Hematopoietic multipotent progenitor cell treated with erythropoietin and hydrocortisone succinate and interleukin-3 and kit ligand, for 4 days (in vitro differentiated cells): ENCODE measurements around the gene OR12D1.
"Not testable (repeated sequence)": the region's sequence is repeated elsewhere in the genome, so short reads cannot be mapped to it uniquely, and the experiment has no call there.

Experiments used
- DNase-seq: peaks from one replicate; pipeline ENCODE4 v3.0.0-alpha.2; 2015

The OR12D1 gene

DNA sequence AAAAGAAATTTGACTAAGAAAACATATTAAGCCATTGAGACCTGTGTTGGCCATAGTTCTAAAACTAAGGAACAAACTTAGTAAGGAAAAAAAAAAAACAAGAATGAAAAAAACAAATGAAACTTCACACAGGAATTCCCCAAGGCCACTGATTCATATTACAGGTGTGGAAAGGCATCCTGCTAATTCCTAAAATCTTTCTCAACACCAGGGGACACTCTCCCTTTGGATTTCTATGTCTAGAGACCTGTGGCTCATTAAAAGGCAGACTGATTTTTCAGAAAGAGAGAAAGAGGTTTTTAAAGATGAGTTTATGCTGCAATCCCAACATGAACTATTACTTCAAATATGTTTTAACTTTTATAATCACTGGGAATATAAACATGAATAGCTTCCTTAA, at the start of gene OR12D1:
Gene OR12D1, plus strand, starts transcription at position 341 of the 400 bp plus-strand sequence.
- no peak for DNase-seq

DNA sequence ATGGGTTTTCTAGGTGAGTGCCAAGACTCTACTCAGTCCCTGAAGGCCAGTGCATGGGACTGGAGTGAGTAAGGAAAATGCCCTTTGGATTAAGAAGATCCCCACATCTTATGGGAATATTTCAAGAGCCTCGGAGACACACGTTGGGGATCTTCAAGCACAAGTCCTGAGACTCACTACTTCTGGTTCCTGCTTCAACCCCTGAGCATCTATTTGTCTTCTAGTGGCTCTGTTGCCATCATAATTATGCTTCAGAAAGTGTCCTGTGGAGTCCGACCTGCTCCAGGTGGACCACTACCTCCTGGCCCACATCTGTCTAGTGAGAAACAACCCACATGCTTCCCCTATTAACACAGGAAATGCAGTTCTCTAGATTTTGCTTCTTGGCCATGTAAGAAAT, 46.0 kb upstream of the OR12D1 start, which contains the start of gene OR5V1:
Gene OR5V1, minus strand, starts transcription at position 101 of the 400 bp plus-strand sequence. CDS start 12,670 bp downstream, outside the sequence.
- DNase-seq: no peak

DNA sequence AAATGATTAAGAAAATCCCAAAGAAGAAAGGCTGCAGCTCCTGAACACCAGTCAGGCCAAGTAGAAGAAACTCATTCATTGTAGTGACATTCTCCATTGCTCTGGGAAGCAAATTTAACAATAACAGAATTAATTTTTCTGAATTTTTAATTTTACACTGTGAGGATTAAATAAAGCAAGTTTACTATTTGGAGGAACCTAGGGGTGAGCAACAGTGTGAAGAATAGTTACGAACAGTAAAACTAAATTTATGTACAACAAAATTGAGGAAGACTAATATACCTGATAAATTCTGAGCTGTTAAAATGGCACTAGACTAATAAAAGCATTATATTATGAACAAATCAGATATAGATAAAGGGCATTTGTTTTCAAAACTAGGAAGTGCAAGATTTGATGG, 39.5 kb upstream of the OR12D1 start, which contains the start of gene OR12D3:
Gene OR12D3, minus strand, starts transcription at position 101 of the 400 bp plus-strand sequence. Its CDS starts 4 bp downstream, at position 97.
- no peak for DNase-seq

DNA sequence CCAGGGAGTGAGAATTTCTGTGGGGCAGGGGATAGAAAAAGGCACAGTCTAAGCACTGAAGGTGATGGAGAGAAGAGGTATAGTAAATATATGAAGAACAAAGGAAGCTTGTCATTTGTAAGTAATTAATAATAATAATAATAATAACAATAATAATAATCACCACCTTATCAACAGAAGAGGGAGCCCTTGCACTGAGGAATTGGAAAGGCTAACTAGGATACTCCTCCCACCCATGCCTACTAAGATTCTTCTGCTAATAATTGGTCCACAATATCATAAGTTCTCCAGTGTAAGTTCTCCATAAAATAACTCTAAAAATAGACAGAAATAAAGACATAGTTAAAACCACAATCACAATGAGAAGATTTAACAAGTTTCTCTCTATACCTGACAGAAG, 38.7 kb upstream of the OR12D1 start:
- peak; percentile 63 for DNase-seq

DNA sequence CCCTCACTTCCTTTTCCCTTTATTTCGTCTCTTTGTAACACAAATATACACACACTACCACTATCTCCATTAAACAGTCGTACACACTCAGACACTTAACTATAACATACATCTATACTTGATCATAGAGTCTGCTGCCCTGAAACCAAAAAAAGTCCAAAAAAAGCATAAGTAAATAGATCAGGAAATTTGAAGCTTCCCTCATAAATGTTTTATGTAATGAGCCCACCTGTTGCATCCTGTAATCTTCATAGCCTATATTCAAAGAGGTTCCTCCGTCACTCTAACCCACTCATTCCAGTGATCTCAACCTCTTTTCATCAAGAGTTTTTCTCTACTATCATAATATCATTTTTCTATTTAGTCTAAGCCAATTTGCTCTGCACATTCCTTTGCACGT, 26.2 kb upstream of the OR12D1 start:
- no peak for DNase-seq

DNA sequence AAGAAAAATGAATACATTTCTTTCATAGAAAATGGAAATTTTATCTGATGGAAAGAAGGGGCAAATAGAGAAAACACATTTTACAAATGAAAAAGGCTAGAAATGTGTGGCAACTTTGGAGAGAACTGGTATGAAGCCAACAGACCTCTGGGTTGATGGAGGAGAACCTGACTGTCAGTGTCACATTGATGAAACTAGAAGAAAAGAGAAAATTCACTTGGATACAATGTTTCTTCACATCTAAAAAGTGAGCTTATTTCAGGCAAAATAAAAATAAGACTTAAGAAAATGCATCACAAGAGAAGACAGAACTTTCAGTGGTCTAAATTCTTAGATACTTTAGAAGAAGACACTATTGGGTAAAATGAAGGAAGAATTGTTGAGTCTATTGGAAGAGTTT, 19.4 kb upstream of the OR12D1 start, which contains the start of gene OR12D2:
Gene OR12D2, plus strand, starts transcription at position 301 of the 400 bp plus-strand sequence. CDS start 1,069 bp downstream, outside the sequence.
- no peak for DNase-seq

DNA sequence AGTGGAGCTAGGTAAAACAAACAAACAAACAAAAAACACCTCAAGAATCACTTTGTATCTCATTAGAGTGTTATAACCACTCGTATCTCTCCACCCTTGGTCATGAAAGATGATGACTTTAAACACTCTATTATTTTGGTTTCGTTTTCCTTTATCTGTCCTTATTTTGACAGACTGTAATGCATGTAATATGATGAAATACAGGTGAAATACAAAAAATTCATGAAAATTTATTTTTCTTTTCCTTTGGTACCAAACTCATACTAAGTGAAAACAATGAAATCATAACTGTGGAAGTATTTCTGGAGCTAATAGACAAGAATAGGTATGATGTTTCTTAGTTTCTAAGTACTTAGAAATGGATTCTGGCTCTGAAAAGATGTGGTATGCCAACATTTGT, 15.2 kb upstream of the OR12D1 start:
- DNase-seq: no peak

DNA sequence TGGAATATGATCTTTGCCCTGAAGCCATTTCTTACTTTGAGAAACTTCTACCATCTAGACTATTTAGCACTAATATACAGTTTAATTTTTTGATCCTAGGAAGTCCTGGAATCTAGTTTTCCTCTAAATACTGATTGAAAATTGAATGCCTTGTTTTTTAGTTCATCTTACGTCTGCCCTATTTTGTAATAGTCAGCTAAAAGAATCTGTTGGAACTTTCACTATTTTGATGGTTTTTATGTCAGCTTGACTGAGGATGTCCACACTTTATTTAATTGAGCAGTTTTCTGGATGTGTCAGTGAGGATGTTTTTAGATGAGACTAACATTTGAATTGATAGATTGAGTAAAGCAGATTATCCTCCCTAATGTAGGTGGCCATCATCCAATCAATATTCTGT, 10.9 kb upstream of the OR12D1 start:
- DNase-seq: no peak

DNA sequence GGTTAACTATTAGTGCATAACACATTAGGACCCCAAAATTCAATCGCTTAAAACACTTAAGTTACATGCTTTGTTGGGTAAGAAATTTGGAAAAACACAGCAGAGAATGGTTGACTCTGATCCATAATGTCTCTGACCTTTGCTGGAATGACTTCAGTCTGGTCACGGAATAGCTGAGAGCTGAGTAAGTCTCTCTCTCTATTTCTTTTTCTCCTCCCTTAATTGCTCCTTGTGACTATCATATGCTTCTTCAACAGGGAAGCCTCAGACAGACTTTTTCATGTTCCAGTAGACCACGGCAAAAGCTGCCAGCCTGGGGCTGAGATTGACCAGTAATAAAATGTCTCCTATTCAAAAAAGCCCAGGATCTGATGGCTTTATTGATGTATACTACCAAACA, 4.8 kb downstream of the OR12D1 start:
- no peak for DNase-seq

DNA sequence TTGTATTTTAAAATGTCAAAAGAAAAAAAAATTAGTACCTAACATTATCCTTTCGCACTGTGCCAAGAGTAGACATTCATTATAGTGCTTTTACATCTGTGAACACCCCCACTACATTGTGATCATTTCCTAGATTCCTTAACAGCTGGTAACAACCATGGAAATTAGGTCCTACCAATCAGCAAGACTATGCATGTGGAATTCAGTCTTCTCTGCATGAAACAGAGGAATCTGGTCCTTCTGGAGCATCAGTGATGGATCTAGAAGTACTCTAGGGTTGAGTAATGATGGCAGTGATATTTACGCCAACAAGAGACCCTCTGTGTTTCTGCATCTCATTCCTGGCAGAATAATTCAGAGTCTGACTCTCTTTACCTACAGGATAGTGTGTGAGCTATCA, 9.4 kb downstream of the OR12D1 start:
- no peak for DNase-seq

DNA sequence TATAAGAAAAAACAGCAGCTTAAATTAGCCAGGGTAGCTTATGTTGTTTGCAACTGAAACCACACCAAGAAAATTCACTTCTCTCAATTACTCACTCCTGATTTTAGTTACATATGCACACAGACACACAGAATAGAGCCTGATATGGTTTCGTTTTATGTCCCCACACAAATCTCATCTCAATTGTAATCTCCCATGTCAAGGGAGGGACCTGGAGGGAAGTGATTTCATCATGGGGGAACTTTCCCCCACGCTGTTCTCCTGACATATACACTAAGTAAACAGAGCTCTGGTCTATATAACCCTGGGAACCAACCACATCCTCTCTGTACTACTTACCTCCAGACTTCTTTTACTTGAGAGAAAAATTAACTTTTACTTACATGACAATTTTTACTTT, 9.8 kb downstream of the OR12D1 start:
- no peak for DNase-seq

DNA sequence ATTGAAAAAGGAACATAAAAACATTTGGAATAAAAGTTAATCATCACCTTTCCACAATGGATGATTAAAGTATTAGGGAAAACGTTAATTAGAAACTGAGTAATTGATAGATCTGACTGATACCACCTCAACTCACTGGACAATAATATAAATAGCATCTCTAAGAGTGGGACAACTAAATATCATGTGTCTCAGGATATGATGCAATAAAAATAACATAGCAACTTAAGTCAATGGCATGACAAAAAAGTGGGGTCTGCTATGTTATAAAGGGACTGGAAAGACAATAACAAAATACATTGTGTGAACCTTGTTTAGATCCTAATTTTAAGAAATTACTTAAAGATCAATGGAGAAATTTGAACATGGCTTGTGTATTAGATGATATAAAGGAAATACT, 10.3 kb downstream of the OR12D1 start:
- no peak for DNase-seq

DNA sequence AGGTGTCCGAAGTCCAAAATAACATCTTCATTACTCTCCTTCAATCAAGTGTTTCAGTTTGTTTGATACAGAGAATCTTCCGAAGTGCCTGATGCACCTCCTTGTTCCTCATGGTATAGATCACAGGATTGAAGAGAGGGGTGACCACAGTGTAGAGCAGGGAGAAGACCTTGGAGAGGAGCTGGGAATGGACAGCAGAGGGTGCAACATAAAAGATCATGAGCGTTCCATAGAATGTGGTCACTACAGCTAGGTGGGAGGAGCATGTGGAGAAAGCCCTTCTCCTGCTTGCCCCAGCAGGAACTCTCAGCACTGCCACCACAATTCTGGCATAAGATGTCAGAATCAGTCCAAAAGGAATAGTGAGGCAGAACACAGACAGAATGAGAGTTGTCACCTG, 11.9 kb downstream of the OR12D1 start:
- DNase-seq: no peak

DNA sequence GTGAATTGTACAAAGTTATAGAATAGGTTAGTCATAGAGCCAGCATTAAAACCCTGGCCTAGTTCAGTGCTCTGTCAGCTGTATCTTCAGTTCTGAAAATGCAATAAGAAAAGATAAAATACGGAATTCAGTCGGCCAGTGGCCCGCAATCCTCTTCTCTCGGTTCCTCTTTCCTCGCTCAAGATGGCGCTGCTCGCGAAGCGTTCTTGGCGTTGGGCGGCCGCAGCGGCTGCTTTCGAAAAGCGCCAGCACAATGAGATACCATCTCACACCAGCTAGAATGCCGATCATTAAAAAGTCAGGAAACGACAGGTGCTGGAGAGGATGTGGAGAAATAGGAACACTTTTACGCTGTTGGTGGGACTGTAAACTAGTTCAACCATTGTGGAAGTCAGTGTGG, 22.0 kb downstream of the OR12D1 start:
- peak; percentile 53 for DNase-seq

DNA sequence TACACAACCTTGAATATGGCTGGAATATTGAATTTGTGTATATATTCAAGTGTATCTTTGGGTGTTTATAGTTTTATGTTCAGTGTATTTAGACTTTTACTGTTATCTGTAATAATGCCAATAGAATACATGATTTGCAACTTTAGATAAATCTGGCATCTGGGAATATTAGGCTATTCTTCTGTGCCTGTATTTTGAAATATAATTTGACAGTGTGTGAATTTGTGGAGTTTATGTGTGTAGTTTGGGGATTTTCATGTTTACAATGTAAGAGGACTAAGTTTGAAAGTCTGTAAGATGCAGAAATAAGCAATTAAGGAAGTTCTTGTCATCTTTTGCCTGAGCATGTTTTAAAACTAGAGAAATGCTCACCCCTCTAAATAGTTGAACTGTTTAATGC, 24.3 kb downstream of the OR12D1 start, which contains the start of gene OR10C1:
Gene OR10C1, plus strand, starts transcription at position 301 of the 400 bp plus-strand sequence. CDS start 710 bp downstream, outside the sequence.
- DNase-seq: no peak

DNA sequence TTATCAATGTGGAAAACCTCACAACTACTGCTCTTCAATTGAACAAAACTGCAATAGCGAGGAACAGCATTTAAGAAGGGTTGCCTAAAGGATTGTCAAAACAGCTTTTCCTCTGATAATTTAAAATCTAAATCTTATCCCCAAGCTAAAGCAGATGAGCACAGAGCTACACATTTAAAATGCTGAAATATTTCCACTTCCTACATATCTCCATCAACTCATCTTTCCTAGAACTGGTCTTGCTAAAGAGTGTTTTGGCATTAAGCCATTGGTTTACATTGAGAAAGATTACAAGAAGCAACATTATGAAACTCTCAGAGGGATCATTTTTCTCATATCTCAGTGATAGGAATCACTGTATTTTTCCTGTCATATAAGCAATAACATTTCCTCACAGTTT, 28.0 kb downstream of the OR12D1 start:
- DNase-seq: peak; percentile 84

DNA sequence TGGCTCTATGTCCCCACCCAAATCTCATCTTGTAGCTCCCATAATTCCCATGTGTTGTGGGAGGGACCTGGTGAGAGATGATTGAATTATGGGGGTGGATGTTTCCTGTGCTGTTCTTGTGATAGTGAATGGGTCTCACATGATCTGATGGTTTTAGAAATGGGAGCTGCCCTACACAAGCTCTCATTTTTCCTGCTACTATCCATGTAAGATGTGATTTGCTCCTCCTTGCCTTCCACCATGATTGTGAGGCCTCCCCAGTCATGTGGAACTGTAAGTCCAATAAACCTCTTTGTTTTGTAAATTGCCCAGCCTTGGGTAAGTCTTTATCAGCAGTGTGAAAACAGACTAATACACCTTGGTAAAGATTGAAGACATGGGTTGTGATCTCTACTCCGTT, 29.3 kb downstream of the OR12D1 start:
- DNase-seq: not testable (repeated sequence)

DNA sequence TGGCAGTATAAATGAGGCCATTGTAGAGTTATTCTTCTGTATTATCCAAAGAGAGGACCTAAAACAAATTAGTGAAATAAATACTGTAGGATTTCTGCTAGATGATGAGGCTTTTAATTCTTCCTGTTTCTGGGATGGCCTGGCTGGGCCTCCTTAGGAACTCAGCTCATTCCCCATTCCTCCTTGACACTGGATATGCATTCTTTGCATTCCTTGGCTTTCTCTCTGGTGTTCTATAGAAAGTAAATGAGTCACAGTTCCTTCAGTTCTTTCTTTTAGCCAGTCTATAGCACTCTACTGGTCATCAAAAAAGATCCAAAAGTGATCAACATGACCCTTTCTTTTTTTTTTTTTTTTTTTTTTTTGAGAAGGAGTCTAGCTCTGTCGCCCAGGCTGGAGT, 32.9 kb downstream of the OR12D1 start:
- DNase-seq: no peak

DNA sequence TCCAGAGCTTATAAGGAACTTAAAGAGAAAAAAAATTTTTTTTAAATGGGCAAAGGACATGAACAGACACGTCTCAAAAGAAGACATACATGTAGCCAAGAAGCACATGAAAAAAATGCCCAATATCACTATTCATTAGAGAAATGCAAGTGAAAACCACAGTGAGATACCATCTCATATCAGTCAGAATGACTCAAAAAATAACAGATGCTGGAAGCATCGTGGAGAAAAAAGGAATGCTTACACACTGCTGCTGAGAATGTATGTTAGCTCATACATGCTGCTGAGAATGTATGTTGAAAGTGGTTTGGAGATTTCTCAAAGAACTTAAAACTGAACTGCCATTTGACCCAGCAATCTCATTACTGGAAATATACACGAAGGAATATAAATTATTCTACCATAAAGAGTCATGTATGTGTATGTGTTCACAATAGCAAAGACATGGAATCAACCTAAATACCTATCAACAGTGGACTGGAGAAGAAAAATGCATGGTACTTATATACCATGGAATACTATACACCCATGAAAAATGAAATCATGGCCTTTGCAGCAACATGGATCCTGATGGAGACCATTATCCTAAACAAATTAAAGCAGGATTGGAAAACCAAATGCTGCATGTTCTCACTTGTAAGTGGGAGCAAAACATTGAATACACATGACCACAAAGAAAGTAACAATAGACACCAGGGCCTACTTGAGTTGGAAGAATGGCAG, 36.9 kb downstream of the OR12D1 start:
- DNase-seq: peak; percentile 64

DNA sequence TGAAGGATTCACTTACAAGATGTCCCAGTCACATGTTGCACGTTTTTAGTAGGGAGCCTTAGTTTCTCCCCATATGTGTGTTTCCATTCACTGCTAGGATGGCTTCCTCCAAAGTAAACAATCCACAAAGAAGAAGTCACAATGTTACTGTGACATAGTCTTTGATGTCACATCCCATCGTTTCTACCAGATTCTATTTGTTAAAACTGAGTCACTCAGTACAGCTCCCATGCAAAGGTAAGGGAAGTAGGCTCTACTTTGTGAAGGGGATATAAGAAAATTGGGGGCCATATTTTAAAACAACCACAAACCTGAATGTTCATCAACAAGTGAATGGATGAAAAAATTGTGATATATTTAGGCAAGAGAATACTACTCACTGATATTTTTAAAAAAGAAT, 42.2 kb downstream of the OR12D1 start, which contains the start of the genes OR11A1 and OR2H1:
Gene OR11A1, minus strand, starts transcription at position 101 of the 400 bp plus-strand sequence. CDS start 29,430 bp downstream, outside the sequence.
Gene OR2H1, plus strand, starts transcription at position 185 of the 400 bp plus-strand sequence. CDS start 4,615 bp downstream, outside the sequence.
- DNase-seq: no peak

DNA sequence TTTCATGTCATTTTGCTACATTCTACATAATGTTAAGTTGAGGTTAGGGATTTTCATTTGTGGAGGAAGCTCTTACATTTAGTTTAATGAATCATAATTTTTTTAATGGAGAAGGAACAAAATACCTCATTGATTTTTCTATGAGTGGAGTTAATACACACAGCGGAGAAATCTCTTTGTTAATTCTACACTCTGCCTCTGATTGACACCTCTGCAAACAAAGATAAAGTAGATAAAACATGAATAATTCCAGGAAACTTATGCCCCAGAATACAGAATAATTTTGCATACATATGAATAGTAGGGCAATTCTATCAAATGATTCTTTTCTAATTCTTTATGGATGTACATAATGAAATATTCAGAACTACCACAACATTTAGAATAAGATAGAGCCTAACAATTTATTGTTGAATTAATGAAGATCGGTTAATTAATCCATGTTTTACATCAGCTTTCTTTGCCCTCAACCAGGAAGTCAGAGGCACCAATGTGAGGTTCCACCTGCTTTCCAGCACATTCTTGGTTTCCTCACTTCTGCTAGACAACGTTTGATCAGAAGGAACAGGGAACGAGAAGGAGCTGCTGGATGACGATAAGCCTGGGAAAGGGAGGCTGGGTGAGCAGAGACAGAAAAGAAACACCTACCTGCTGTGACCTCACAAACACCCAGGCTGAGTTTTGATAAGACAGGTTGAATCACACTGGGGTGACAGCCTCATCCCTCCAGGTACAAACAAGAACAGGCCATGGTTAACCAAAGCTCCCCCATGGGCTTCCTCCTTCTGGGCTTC, 46.5 kb downstream of the OR12D1 start:
- no peak for DNase-seq

DNA sequence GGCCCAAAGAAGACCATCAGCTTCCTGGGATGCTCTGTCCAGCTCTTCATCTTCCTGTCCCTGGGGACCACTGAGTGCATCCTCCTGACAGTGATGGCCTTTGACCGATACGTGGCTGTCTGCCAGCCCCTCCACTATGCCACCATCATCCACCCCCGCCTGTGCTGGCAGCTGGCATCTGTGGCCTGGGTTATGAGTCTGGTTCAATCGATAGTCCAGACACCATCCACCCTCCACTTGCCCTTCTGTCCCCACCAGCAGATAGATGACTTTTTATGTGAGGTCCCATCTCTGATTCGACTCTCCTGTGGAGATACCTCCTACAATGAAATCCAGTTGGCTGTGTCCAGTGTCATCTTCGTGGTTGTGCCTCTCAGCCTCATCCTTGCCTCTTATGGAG, 47.3 kb downstream of the OR12D1 start:
- no peak for DNase-seq

DNA sequence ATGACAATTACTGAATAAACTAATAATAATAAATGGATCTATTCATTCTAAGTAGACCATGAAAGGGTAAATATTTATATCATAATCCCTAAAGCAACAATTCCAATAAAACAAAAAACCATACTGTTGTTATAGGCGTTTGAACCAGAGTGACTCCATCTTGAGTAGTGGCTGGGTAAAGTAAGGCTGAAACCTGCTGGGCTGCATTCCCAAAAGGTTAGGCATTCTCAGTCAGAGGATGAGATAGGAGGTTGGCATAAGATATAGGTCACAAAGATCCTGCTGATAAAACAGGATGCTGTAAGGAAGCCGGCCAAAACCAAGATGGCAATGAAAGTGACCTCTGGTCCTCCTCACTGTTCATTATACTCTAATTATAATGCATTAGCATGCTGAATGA, 50.6 kb downstream of the OR12D1 start:
- DNase-seq: no peak

DNA sequence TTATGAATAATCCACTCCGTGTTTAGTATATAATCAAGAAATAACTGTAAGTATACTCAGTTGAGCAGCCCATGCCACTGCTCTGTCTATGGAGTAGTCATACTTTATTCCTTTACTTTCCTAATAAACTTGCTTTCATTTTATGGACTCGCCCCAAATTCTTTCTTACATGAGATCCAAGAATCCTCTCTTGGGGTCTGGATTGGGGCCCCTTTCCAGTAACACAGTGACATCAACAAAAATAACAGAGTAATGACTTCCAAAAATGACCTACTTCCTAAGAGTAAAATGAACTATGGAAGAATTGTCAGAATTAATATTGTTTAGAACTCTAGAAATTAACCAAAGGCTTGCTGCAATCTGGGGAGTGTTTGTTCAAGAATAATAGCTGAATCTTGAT, 51.1 kb downstream of the OR12D1 start:
- no peak for DNase-seq
